HUES6 (cell line): ENCODE data around the gene ABCA5.

Experiments
- H3K27ac ChIP-seq: 2 replicates; pipeline ENCODE4 v1.7.0; 2013; ENCODE audit warnings: low read depth, mild to moderate bottlenecking, low read length, inconsistent platforms
- H3K27me3 ChIP-seq: 2 replicates; pipeline ENCODE4 v1.6.1; 2013; ENCODE audit warnings: low read length; ENCODE audit not compliant: control insufficient read depth, insufficient read depth
- H3K36me3 ChIP-seq: 2 replicates; pipeline ENCODE4 v1.6.1; 2013; ENCODE audit warnings: low read length; ENCODE audit not compliant: control insufficient read depth, insufficient read depth
- H3K4me1 ChIP-seq: 2 replicates; pipeline ENCODE4 v1.6.1; 2013; ENCODE audit warnings: low read length; ENCODE audit not compliant: control insufficient read depth, insufficient read depth
- H3K4me3 ChIP-seq: 2 replicates; pipeline ENCODE4 v1.5.1; 2013; ENCODE audit warnings: low read depth, low read length
- H3K9ac ChIP-seq: one replicate; pipeline ENCODE4 v1.6.1; 2013; ENCODE audit warnings: mild to moderate bottlenecking, low read length
- H3K9me3 ChIP-seq: 2 replicates; pipeline ENCODE4 v1.6.1; 2013; ENCODE audit warnings: low read depth, low read length; ENCODE audit not compliant: control insufficient read depth, insufficient read depth

ABCA5 gene

GRCh38 chr17:69232650-69233049 is 94.3 kb downstream of the ABCA5 start:
- H3K36me3 ChIP-seq: no peaks in the 10 kb centered on the region
- no peak overlapping the region for H3K4me3 ChIP-seq
- no peak overlapping the region for H3K9ac ChIP-seq

GRCh38 chr17:69231521-69231920 is 95.4 kb downstream of the ABCA5 start:
- no peak overlapping the region for H3K9ac ChIP-seq
- H3K27ac ChIP-seq: no peak overlapping the region
- 0 out of 2 replicates have a peak, but pooled peaks cover 4% of the 10 kb centered on the region for H3K9me3 ChIP-seq
- H3K4me3 ChIP-seq: no peak overlapping the region
- no peaks in the 10 kb centered on the region for H3K27me3 ChIP-seq
- H3K36me3 ChIP-seq: no peaks in the 10 kb centered on the region
- peaks cover 2% of the 10 kb centered on the region; the same call in 1 of the 2 replicates for H3K4me1 ChIP-seq

More at GRCh38 chr17:69232650-69233049, 94.3 kb downstream of the ABCA5 start:
- Histone ChIP-seq H3K27me3 (no peaks in the 10 kb centered on the region), H3K27ac (no peak overlapping the region), H3K9me3 (0 out of 2 replicates have a peak, but pooled peaks cover 4% of the 10 kb centered on the region), H3K4me1 (peaks cover 2% of the 10 kb centered on the region; the same call in 1 of the 2 replicates)

- Histone ChIP-seq H3K9ac (no peak overlapping the region), H3K27ac (no peak overlapping the region), H3K9me3 (0 out of 2 replicates have a peak, but pooled peaks cover 4% of the 10 kb centered on the region), H3K4me3 (no peak overlapping the region), H3K36me3 (no peaks in the 10 kb centered on the region), H3K27me3 (no peaks in the 10 kb centered on the region), H3K4me1 (peaks cover 2% of the 10 kb centered on the region; the same call in 1 of the 2 replicates)
These were observed 96.0 kb downstream of the ABCA5 start for GRCh38 chr17:69230939-69231338.

- Histone ChIP-seq H3K4me3 (no peak within 1 kb of the TSS), H3K9ac (no peak within 1 kb of the TSS), H3K9me3 (0 out of 2 replicates have a peak, but pooled peaks cover 4% of the 10 kb centered on the region), H3K4me1 (no peaks in the 10 kb centered on the region), H3K36me3 (no peaks in the 10 kb centered on the region), H3K27ac (no peak within 1 kb of the TSS), H3K27me3 (no peaks in the 10 kb centered on the region)
These were observed 98.4 kb downstream of the ABCA5 start, which contains the start of gene ABCA10 for GRCh38 chr17:69228576-69228975. TSS of gene ABCA10 (minus strand) at chr17:69228824. CDS start at chr17:69225358, 3,466 bp downstream.

- Histone ChIP-seq H3K36me3 (no peaks in the 10 kb centered on the region), H3K4me3 (no peak overlapping the region), H3K4me1 (no peaks in the 10 kb centered on the region), H3K9ac (no peak overlapping the region), H3K9me3 (0 out of 2 replicates have a peak, but pooled peaks cover 4% of the 10 kb centered on the region), H3K27ac (no peak overlapping the region), H3K27me3 (no peaks in the 10 kb centered on the region)
These were observed 98.9 kb downstream of the ABCA5 start for GRCh38 chr17:69228018-69228417.

GRCh38 chr17:69227541-69227940 is 99.4 kb downstream of the ABCA5 start:
- Histone ChIP-seq H3K4me3 (no peak overlapping the region), H3K36me3 (no peaks in the 10 kb centered on the region), H3K27me3 (no peaks in the 10 kb centered on the region), H3K27ac (no peak overlapping the region), H3K9me3 (0 out of 2 replicates have a peak, but pooled peaks cover under 1% of the 10 kb centered on the region), H3K9ac (no peak overlapping the region), H3K4me1 (no peaks in the 10 kb centered on the region)

- no peaks in the 10 kb centered on the region for H3K27me3 ChIP-seq
- no peaks in the 10 kb centered on the region for H3K9me3 ChIP-seq
- no peak overlapping the region for H3K9ac ChIP-seq
- no peaks in the 10 kb centered on the region for H3K36me3 ChIP-seq
- no peak overlapping the region for H3K4me3 ChIP-seq
- no peak overlapping the region for H3K27ac ChIP-seq
- H3K4me1 ChIP-seq: no peaks in the 10 kb centered on the region
These were observed 103.1 kb downstream of the ABCA5 start for GRCh38 chr17:69223809-69224208.

GRCh38 chr17:69222707-69223258 is 104.2 kb downstream of the ABCA5 start:
- Histone ChIP-seq H3K9me3 (no peaks in the 10 kb centered on the region), H3K9ac (no peak overlapping the region), H3K4me3 (no peak overlapping the region), H3K27ac (no peak overlapping the region), H3K27me3 (no peaks in the 10 kb centered on the region), H3K36me3 (no peaks in the 10 kb centered on the region), H3K4me1 (no peaks in the 10 kb centered on the region)

GRCh38 chr17:69220098-69220497 is 106.8 kb downstream of the ABCA5 start:
- H3K9me3 ChIP-seq: no peaks in the 10 kb centered on the region
- no peak overlapping the region for H3K9ac ChIP-seq
- H3K4me1 ChIP-seq: no peaks in the 10 kb centered on the region
- H3K27ac ChIP-seq: no peak overlapping the region
- H3K36me3 ChIP-seq: no peaks in the 10 kb centered on the region
- H3K4me3 ChIP-seq: no peak overlapping the region
- H3K27me3 ChIP-seq: no peaks in the 10 kb centered on the region

GRCh38 chr17:69218986-69219385 is 107.9 kb downstream of the ABCA5 start:
- no peaks in the 10 kb centered on the region for H3K4me1 ChIP-seq
- H3K36me3 ChIP-seq: no peaks in the 10 kb centered on the region
- no peak overlapping the region for H3K27ac ChIP-seq
- H3K9ac ChIP-seq: no peak overlapping the region
- H3K9me3 ChIP-seq: no peaks in the 10 kb centered on the region
- H3K4me3 ChIP-seq: no peak overlapping the region
- H3K27me3 ChIP-seq: no peaks in the 10 kb centered on the region

- peaks cover 4% of the 10 kb centered on the region; the same call in 1 of the 2 replicates for H3K9me3 ChIP-seq
- peaks cover 8% of the 10 kb centered on the region for H3K4me1 ChIP-seq
- H3K36me3 ChIP-seq: no peaks in the 10 kb centered on the region
- no peaks in the 10 kb centered on the region for H3K27me3 ChIP-seq
- peak overlapping the region; percentile 53 for H3K9ac ChIP-seq
- peak overlapping the region; percentile 42 for H3K4me3 ChIP-seq
- H3K27ac ChIP-seq: peak overlapping the region; percentile 65; the same call in 1 of the 2 replicates
These were observed 113.7 kb downstream of the ABCA5 start for GRCh38 chr17:69213059-69213813.
